H9 (cell line): ENCODE data around the gene CDK8. TPM values are rescaled to one million over a fixed set of nuclear protein-coding genes. Genes with fewer than 3 reads are reported as not detected.

Source experiments
- DNase-seq: peaks from one replicate; pipeline ENCODE4 v3.0.0-alpha.2; 2017
- H2AFZ ChIP-seq: one replicate; pipeline ENCODE4 v1.6.1; 2013; ENCODE audit warnings: mild to moderate bottlenecking, low read length, control low read depth, moderate library complexity
- H2AK5ac ChIP-seq: 2 replicates; pipeline ENCODE4 v1.6.1; 2013; ENCODE audit warnings: low read length, control low read depth, mixed read lengths; ENCODE audit not compliant: insufficient read length
- H2BK120ac ChIP-seq: one replicate; pipeline ENCODE4 v1.6.1; 2013; ENCODE audit warnings: low read depth, mild to moderate bottlenecking, low read length, control low read depth, inconsistent platforms; ENCODE audit not compliant: poor library complexity, severe bottlenecking
- H2BK12ac ChIP-seq: 2 replicates; pipeline ENCODE4 v1.6.1; 2013; ENCODE audit warnings: low read length, control low read depth, mixed read lengths, low read depth; ENCODE audit not compliant: insufficient read length
- H2BK15ac ChIP-seq: 2 replicates; pipeline ENCODE4 v1.6.1; 2013; ENCODE audit warnings: low read depth, low read length, control low read depth
- H2BK20ac ChIP-seq: one replicate; pipeline ENCODE4 v1.6.1; 2013; ENCODE audit warnings: low read depth, mild to moderate bottlenecking, low read length, control low read depth, inconsistent platforms; ENCODE audit not compliant: poor library complexity, severe bottlenecking
- H2BK5ac ChIP-seq: 2 replicates; pipeline ENCODE4 v1.6.1; 2013; ENCODE audit warnings: low read length, control low read depth, mixed read lengths; ENCODE audit not compliant: insufficient read length
- H3K14ac ChIP-seq: 2 replicates; pipeline ENCODE4 v1.6.1; 2013; ENCODE audit warnings: low read length, control low read depth; ENCODE audit not compliant: insufficient read depth
- H3K18ac ChIP-seq: 2 replicates; pipeline ENCODE4 v1.6.1; 2013; ENCODE audit warnings: low read depth, mild to moderate bottlenecking, mixed read lengths, low read length, control low read depth; ENCODE audit not compliant: insufficient read length
- H3K23ac ChIP-seq: 2 replicates; pipeline ENCODE4 v1.6.1; 2013; ENCODE audit warnings: low read length, control low read depth, mixed read lengths, low read depth; ENCODE audit not compliant: insufficient read length
- H3K23me2 ChIP-seq: 2 replicates; pipeline ENCODE4 v1.6.1; 2013; ENCODE audit warnings: low read depth, mild to moderate bottlenecking, mixed read lengths, low read length, control low read depth; ENCODE audit not compliant: insufficient read length, poor library complexity, severe bottlenecking
- H3K27ac ChIP-seq: 2 replicates; pipeline ENCODE4 v1.5.1; 2013; ENCODE audit warnings: low read length, control low read depth, mixed read lengths, low read depth; ENCODE audit not compliant: insufficient read length
- H3K27me3 ChIP-seq: 2 replicates; pipeline ENCODE4 v1.6.1; 2013; ENCODE audit warnings: low read length, control low read depth, inconsistent platforms; ENCODE audit not compliant: insufficient read depth
- H3K4ac ChIP-seq: 2 replicates; pipeline ENCODE4 v1.6.1; 2013; ENCODE audit warnings: low read depth, mild to moderate bottlenecking, control low read depth, inconsistent platforms, low read length, moderate library complexity
- H3K4me1 ChIP-seq: 2 replicates; pipeline ENCODE4 v1.6.1; 2013; ENCODE audit warnings: low read length, control low read depth, inconsistent platforms; ENCODE audit not compliant: insufficient read depth
- H3K4me2 ChIP-seq: 2 replicates; pipeline ENCODE4 v1.6.1; 2013; ENCODE audit warnings: low read length, control low read depth, mixed read lengths; ENCODE audit not compliant: insufficient read length, insufficient read depth
- H3K56ac ChIP-seq: 2 replicates; pipeline ENCODE4 v1.6.1; 2013; ENCODE audit warnings: low read depth, mild to moderate bottlenecking, mixed read lengths, low read length, control low read depth; ENCODE audit not compliant: insufficient read length
- H3K79me1 ChIP-seq: 2 replicates; pipeline ENCODE4 v1.6.1; 2013; ENCODE audit warnings: low read depth, mild to moderate bottlenecking, moderate library complexity, low read length, control low read depth, inconsistent platforms; ENCODE audit not compliant: insufficient read depth, poor library complexity, severe bottlenecking
- H3K79me2 ChIP-seq: 2 replicates; pipeline ENCODE4 v1.6.1; 2013; ENCODE audit warnings: low read length, control low read depth, inconsistent platforms; ENCODE audit not compliant: insufficient read depth
- H3K9ac ChIP-seq: 2 replicates; pipeline ENCODE4 v1.6.1; 2013; ENCODE audit warnings: low read length, control low read depth, mixed read lengths; ENCODE audit not compliant: insufficient read length; ENCODE audit errors: extremely low read depth
- H3K9me3 ChIP-seq: one replicate; pipeline ENCODE4 v1.6.1; 2013; ENCODE audit warnings: low read depth, low read length, inconsistent platforms; ENCODE audit not compliant: control insufficient read depth
- H3T11ph ChIP-seq: one replicate; pipeline ENCODE4 v1.6.1; 2013; ENCODE audit warnings: mild to moderate bottlenecking, low read length, control low read depth, inconsistent platforms
- H4K20me1 ChIP-seq: one replicate; pipeline ENCODE4 v1.6.1; 2013; ENCODE audit not compliant: control insufficient read depth, insufficient read length, insufficient read depth
- H4K5ac ChIP-seq: 2 replicates; pipeline ENCODE4 v1.6.1; 2013; ENCODE audit warnings: low read depth, mild to moderate bottlenecking, mixed read lengths, low read length, control low read depth; ENCODE audit not compliant: insufficient read length
- H4K8ac ChIP-seq: replicated peaks from 2 replicates; pipeline ENCODE4 v1.6.1; 2013; ENCODE audit warnings: low read length, control low read depth, mixed read lengths, low read depth; ENCODE audit not compliant: insufficient read length
- H4K91ac ChIP-seq: 2 replicates; pipeline ENCODE4 v1.6.1; 2013; ENCODE audit warnings: low read depth, mild to moderate bottlenecking, moderate library complexity, mixed read lengths, low read length, control low read depth; ENCODE audit not compliant: insufficient read length
- H3K27ac Mint-ChIP-seq, 3 experiments: 2 replicates in 2 of 3; 3 replicates in 1 of 3; pipeline ENCODE4 v1.8.0; 2020 to 2021; ENCODE audit warnings: mixed read lengths in 3 of 3, mild to moderate bottlenecking in 1 of 3, moderate library complexity in 1 of 3
- H3K27me3 Mint-ChIP-seq: 2 replicates; pipeline ENCODE4 v1.8.0; 2021; ENCODE audit warnings: low read depth, mild to moderate bottlenecking, moderate library complexity, mixed read lengths
- H3K36me3 Mint-ChIP-seq, 3 experiments: 2 replicates in 2 of 3; 3 replicates in 1 of 3; pipeline ENCODE4 v1.8.0; 2020 to 2021; ENCODE audit warnings: low read depth in 3 of 3, mixed read lengths in 3 of 3; ENCODE audit not compliant: insufficient read depth in 1 of 3
- H3K4me1 Mint-ChIP-seq, 2 experiments: 2 replicates each; pipeline ENCODE4 v1.8.0; 2020; ENCODE audit warnings: mixed read lengths in 2 of 2
- H3K4me3 Mint-ChIP-seq, 2 experiments: 2 replicates in 1 of 2; 3 replicates in 1 of 2; pipeline ENCODE4 v1.8.0; 2020 to 2021; ENCODE audit warnings: mild to moderate bottlenecking in 2 of 2, mixed read lengths in 2 of 2, moderate library complexity in 1 of 2
- H3K9me3 Mint-ChIP-seq, 2 experiments: 2 replicates in 1 of 2; 3 replicates in 1 of 2; pipeline ENCODE4 v1.8.0; 2020; ENCODE audit warnings: mild to moderate bottlenecking in 2 of 2, mixed read lengths in 2 of 2, moderate library complexity in 1 of 2
- CTCF ChIP-seq: fragments of 200-600 bp; sonication (generic); conservative IDR thresholded peaks from 3 replicates; pipeline ENCODE4 v1.8.0; 2021; ENCODE audit warnings: antibody characterized with exemption, mild to moderate bottlenecking
- WGBS: extraction: QIAGEN DNeasy Blood & Tissue Kit; methylation state at CpG from one replicate; pipeline ENCODE4 v1.1.7; 2013; ENCODE audit warnings: missing lambda C conversion rate, low lambda C conversion rate, mixed read lengths; ENCODE audit not compliant: insufficient read length; ENCODE audit errors: extremely low coverage; 5-methylcytosine and 5-hydroxymethylcytosine counted together
- total RNA-seq: library from RNA; stranded (reverse); gene quantifications from 2 replicates; pipeline ENCODE4 v1.2.1, GENCODE V29; 2021

The CDK8 gene
- total RNA-seq, 1 experiment from 2014 or later, result 18.1 TPM

- no CpG with 5 or more reads among the region's 3 CpGs for WGBS
Measured at GRCh38 chr13:26348966-26349365, 95.0 kb downstream of the CDK8 start.

More at GRCh38 chr13:26348966-26349365, 95.0 kb downstream of the CDK8 start:
- H3K27ac ChIP-seq, result no peak overlapping the region
- H3T11ph ChIP-seq, result no peak overlapping the region
- H3K23me2 ChIP-seq, result no peaks in the 10 kb centered on the region
- TF ChIP-seq CTCF, result no peak
- H2BK120ac ChIP-seq, result no peak overlapping the region
- H2BK20ac ChIP-seq, result no peak overlapping the region
- no peaks in the 10 kb centered on the region; the same call in 1 of the 2 replicates for H3K4me1 ChIP-seq
- H3K9ac ChIP-seq, result no peak overlapping the region
- H3K9me3 ChIP-seq, result no peaks in the 10 kb centered on the region
- H3K4me1 Mint-ChIP-seq, result peaks cover 11 to 13% of the 10 kb centered on the region in 2 experiments
- no peak overlapping the region for H4K5ac ChIP-seq
- no peak for DNase-seq
- H3K27me3 Mint-ChIP-seq, result no peaks in the 10 kb centered on the region
- no peak overlapping the region for H2AK5ac ChIP-seq
- H4K91ac ChIP-seq, result no peak overlapping the region
- H3K27me3 ChIP-seq, result no peaks in the 10 kb centered on the region
- H3K23ac ChIP-seq, result no peak overlapping the region
- H3K79me1 ChIP-seq, result no peaks in the 10 kb centered on the region
- no peak overlapping the region for H2BK5ac ChIP-seq
- H3K4me2 ChIP-seq, result no peak overlapping the region
- H3K9me3 Mint-ChIP-seq, result no peaks in the 10 kb centered on the region
- H3K56ac ChIP-seq, result no peak overlapping the region
- H3K36me3 Mint-ChIP-seq, result peaks cover 1 to 17% (median 7%) of the 10 kb centered on the region in 3 experiments; a peak in 5 of 7 replicates
- H3K4me3 Mint-ChIP-seq, result no peak overlapping the region
- no peak overlapping the region for H3K18ac ChIP-seq
- H4K20me1 ChIP-seq, result no peaks in the 10 kb centered on the region
- no peaks in the 10 kb centered on the region for H3K79me2 ChIP-seq
- peak overlapping the region in 1 of 3 experiments; percentile 90; a peak in 2 of 7 replicates for H3K27ac Mint-ChIP-seq
- H4K8ac ChIP-seq, result no peak overlapping the region
- no peak overlapping the region for H2BK12ac ChIP-seq
- no peak overlapping the region for H2AFZ ChIP-seq
- no peak overlapping the region for H3K4ac ChIP-seq
- H2BK15ac ChIP-seq, result no peak overlapping the region
- no peak overlapping the region for H3K14ac ChIP-seq
